Measurements from ENCODE around the gene EPB41L4B.
"Not testable (repeated sequence)": the region's sequence is repeated elsewhere in the genome, so short reads cannot be mapped to it uniquely, and the experiment has no call there.

The EPB41L4B gene

DNA sequence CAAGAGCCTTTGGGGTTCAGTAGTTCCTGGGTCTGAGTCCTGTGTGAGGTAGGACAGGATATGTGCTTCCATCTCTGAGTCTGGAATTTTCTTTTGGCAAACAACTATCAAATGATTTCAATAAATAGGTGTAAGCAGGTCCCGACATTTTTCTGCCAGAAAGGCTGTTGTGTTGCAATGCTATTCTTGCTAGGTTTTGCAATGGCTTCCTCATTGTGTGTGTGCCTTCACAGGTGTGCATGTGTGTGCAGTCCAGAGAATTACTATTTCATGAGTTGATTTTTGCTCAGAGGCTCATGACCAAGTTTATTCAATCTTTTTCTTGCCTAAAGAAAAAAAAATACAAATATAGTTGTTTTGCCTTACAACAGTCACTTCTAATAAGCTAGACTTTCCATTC lies 89.3 kb downstream of the EPB41L4B start:
- TF ChIP-seq, protein P1, sequence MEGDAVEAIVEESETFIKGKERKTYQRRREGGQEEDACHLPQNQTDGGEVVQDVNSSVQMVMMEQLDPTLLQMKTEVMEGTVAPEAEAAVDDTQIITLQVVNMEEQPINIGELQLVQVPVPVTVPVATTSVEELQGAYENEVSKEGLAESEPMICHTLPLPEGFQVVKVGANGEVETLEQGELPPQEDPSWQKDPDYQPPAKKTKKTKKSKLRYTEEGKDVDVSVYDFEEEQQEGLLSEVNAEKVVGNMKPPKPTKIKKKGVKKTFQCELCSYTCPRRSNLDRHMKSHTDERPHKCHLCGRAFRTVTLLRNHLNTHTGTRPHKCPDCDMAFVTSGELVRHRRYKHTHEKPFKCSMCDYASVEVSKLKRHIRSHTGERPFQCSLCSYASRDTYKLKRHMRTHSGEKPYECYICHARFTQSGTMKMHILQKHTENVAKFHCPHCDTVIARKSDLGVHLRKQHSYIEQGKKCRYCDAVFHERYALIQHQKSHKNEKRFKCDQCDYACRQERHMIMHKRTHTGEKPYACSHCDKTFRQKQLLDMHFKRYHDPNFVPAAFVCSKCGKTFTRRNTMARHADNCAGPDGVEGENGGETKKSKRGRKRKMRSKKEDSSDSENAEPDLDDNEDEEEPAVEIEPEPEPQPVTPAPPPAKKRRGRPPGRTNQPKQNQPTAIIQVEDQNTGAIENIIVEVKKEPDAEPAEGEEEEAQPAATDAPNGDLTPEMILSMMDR (IDR thresholded peaks at IDR 0.05; ENCODE audit: insufficient read depth, low read depth, low read length, missing control alignments) = no peak
- H3K4me3 ChIP-seq (ENCODE audit: low read length) = no peak overlapping the region
- peak; percentile 81 for DNase-seq (ENCODE audit: low read depth)

- no peak overlapping the region for H3K4me3 ChIP-seq (ENCODE audit: low read length)
- DNase-seq (ENCODE audit: low read depth) = no peak
- TF ChIP-seq, protein P1 (IDR thresholded peaks at IDR 0.05; ENCODE audit: insufficient read depth, low read depth, low read length, missing control alignments) = no peak
Measured at GRCh38 chr9:109230277-109230676, 90.6 kb downstream of the EPB41L4B start.

- DNase-seq (ENCODE audit: low read depth) = no peak
- TF ChIP-seq, protein P1 (IDR thresholded peaks at IDR 0.05; ENCODE audit: insufficient read depth, low read depth, low read length, missing control alignments) = no peak
- no peak overlapping the region for H3K4me3 ChIP-seq (ENCODE audit: low read length)
Measured at GRCh38 chr9:109229682-109230081, 91.2 kb downstream of the EPB41L4B start.

DNA sequence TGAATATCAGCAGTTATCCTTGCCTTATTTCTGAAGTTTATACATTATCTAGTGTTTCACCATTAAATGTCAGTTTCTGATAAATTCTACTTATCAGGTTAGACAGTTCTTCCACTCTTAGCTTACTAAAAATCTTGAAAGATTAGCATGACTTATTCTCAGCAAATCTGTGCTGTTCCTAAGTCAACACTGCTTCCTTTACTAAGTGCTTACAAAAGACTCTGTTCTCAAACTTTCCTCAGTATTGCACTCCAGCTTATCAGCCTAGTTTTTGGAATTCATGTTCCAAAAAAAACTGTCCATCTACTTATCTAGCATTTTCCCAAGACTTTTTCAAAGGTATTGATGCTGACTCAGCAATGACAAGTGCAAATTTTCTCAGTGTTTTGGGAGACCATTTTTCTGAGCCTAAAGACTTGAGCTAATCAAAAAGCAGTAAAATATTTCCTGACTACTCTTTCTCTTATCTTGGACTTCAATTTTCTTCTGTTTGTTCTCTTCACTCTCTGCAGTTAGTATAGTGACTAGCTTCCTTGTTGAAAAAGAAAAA lies 92.7 kb downstream of the EPB41L4B start:
- no peak for DNase-seq (ENCODE audit: low read depth)
- TF ChIP-seq, protein P1 (IDR thresholded peaks at IDR 0.05; ENCODE audit: insufficient read depth, low read depth, low read length, missing control alignments) = no peak
- H3K4me3 ChIP-seq (ENCODE audit: low read length) = no peak overlapping the region

GRCh38 chr9:109225629-109226028 lies 95.2 kb downstream of the EPB41L4B start:
- no peak for DNase-seq (ENCODE audit: low read depth)
- H3K4me3 ChIP-seq (ENCODE audit: low read length) = no peak overlapping the region
- TF ChIP-seq, protein P1 (IDR thresholded peaks at IDR 0.05; ENCODE audit: insufficient read depth, low read depth, low read length, missing control alignments) = no peak

DNA sequence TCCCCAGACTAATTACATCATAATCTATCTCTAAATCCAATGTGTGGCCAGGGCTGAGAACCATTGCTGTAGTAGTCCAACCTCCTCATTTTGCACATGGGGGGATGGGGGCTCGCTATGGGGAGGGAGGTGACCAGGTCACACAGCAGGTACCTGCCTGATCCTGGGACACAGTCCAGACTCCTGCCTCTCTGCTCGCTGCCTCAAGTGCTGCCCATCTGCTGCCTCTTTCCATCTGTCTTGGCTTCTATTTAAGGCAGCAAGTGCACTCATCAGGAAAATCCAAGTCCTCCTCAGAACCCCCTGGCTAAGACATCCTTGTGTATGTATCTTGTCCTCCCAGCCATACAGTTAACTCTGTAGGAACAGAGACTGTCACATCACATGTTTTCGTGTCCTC lies 96.1 kb downstream of the EPB41L4B start:
- no peak for DNase-seq (ENCODE audit: low read depth)
- TF ChIP-seq, protein P1 (IDR thresholded peaks at IDR 0.05; ENCODE audit: insufficient read depth, low read depth, low read length, missing control alignments) = no peak
- H3K4me3 ChIP-seq (ENCODE audit: low read length) = no peak overlapping the region

GRCh38 chr9:109218242-109218641 lies 102.6 kb downstream of the EPB41L4B start:
- not testable (repeated sequence) for H3K4me3 ChIP-seq (ENCODE audit: low read length); DNase-seq (ENCODE audit: low read depth)

All from epithelial cell of esophagus (primary cell).